WERI-Rb-1 (cell line): ENCODE results near the gene B3GAT2.

Experiments used
- DNase-seq: peaks from one replicate; pipeline ENCODE4 v3.0.0-alpha.2; 2020
- H3K27ac ChIP-seq: fragments of 250-450 bp; sonication (Bioruptor Pico); 2 replicates; pipeline ENCODE4 v1.5.1; 2020; ENCODE audit warnings: mild to moderate bottlenecking, moderate library complexity
- H3K27me3 ChIP-seq: fragments of 250-450 bp; sonication (Bioruptor Pico); 2 replicates; pipeline ENCODE4 v1.5.1; 2021; ENCODE audit warnings: mild to moderate bottlenecking, low read depth, moderate library complexity; ENCODE audit not compliant: insufficient read depth, severe bottlenecking
- H3K36me3 ChIP-seq: fragments of 250-450 bp; sonication (Bioruptor Pico); 2 replicates; pipeline ENCODE4 v1.5.1; 2020; ENCODE audit warnings: mild to moderate bottlenecking, moderate library complexity
- H3K4me3 ChIP-seq: 2 replicates; pipeline ENCODE4 v1.5.1; 2011; ENCODE audit warnings: low read depth, mild to moderate bottlenecking, control low read depth, low read length
- H3K9me3 ChIP-seq: fragments of 250-450 bp; sonication (Bioruptor Pico); 2 replicates; pipeline ENCODE4 v1.5.1; 2021; ENCODE audit warnings: mild to moderate bottlenecking, moderate library complexity; ENCODE audit not compliant: severe bottlenecking
- TF ChIP-seq, protein P1 (sequence below): IDR thresholded peaks from 2 replicates; pipeline ENCODE4 v1.5.1; 2011; ENCODE audit warnings: low read depth, mild to moderate bottlenecking, control low read depth, inconsistent platforms, low read length

The B3GAT2 gene

DNA sequence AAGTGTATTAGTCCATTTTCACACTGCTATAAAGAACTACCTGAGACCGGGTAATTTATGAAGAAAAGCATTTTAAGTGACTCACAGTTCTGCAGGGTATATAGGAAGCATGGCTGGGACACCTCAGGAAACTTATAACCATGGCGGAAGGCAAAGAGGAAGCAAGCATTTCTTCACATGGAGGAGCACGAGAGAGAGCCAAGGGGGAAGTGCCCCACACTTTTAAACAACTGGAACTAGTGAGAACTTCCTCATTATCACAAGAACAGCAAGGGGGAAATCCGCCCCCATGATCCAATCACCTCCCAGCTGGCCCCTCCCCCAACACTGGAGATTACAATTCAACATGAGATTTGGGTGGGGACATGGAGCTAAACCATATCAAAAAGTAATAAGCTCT, 28.3 kb upstream of the B3GAT2 start:
- no peaks in the 10 kb centered on the region for H3K9me3 ChIP-seq
- no peak for DNase-seq
- H3K36me3 ChIP-seq = no peaks in the 10 kb centered on the region
- TF ChIP-seq, protein P1, sequence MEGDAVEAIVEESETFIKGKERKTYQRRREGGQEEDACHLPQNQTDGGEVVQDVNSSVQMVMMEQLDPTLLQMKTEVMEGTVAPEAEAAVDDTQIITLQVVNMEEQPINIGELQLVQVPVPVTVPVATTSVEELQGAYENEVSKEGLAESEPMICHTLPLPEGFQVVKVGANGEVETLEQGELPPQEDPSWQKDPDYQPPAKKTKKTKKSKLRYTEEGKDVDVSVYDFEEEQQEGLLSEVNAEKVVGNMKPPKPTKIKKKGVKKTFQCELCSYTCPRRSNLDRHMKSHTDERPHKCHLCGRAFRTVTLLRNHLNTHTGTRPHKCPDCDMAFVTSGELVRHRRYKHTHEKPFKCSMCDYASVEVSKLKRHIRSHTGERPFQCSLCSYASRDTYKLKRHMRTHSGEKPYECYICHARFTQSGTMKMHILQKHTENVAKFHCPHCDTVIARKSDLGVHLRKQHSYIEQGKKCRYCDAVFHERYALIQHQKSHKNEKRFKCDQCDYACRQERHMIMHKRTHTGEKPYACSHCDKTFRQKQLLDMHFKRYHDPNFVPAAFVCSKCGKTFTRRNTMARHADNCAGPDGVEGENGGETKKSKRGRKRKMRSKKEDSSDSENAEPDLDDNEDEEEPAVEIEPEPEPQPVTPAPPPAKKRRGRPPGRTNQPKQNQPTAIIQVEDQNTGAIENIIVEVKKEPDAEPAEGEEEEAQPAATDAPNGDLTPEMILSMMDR = no peak
- no peak overlapping the region for H3K27ac ChIP-seq
- no peaks in the 10 kb centered on the region for H3K27me3 ChIP-seq
- no peak overlapping the region for H3K4me3 ChIP-seq

DNA sequence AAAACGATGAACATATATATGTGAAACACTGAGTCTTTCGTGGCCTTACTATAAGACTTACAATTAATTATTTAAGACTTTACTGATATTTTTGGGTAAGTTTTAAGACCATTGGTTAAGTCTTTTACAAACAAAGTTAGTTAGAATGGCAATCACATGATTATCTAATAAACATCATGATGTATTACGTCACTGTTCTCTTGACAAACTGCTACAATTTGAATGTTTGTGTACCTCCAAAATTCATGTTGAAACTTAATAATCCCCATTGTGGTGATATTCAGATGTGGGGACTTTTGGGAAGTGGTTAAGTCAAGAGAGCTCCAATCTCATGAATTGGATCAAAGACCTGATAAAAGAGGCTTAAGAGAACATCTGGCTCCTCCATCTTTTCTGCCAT, 25.9 kb upstream of the B3GAT2 start:
- Histone ChIP-seq H3K36me3 (no peaks in the 10 kb centered on the region), H3K27ac (no peak overlapping the region), H3K4me3 (no peak overlapping the region), H3K27me3 (no peaks in the 10 kb centered on the region), H3K9me3 (no peaks in the 10 kb centered on the region)
- TF ChIP-seq, protein P1 = no peak
- no peak for DNase-seq

DNA sequence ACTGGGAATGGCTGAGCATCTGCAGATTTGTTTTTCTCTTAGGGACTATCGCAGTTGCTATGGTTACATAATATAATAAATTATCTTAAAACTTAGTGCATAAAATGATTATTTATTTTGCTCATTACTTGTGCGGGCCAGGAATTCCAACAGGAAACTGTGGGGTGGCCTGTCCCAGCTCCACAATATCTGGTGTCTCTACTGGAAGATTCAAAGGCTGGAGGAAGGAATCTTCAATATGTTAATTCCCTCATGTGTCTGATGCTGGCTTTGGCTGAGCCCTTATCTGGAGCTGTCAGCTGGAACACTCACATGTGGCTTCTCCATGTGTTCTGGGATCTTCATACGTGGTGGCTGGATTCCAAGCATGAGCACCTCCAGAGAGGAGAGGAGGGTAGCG, 23.9 kb upstream of the B3GAT2 start:
- DNase-seq = no peak
- TF ChIP-seq, protein P1 = no peak
- Histone ChIP-seq H3K27me3 (no peaks in the 10 kb centered on the region), H3K9me3 (no peaks in the 10 kb centered on the region), H3K36me3 (no peaks in the 10 kb centered on the region), H3K4me3 (no peak overlapping the region), H3K27ac (no peak overlapping the region)

DNA sequence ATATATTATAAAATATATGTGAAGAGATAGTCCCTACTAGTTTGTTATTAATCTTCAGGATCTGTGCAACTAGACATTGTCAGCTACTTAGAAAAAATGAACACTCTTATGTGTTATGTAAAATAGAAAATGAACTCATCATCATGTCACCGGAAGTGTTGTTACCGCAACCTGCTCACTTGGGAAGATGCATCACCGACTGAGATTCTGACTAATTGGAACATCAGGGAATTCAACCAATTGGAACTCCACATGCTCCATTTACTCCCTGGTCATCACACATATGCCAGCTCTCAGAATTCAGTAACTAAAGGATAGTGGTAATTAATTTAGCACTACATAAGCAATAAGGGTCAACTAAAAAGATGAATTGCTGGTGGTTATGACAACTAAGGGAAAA, 16.7 kb upstream of the B3GAT2 start:
- H3K36me3 ChIP-seq = no peaks in the 10 kb centered on the region
- no peak for DNase-seq

DNA sequence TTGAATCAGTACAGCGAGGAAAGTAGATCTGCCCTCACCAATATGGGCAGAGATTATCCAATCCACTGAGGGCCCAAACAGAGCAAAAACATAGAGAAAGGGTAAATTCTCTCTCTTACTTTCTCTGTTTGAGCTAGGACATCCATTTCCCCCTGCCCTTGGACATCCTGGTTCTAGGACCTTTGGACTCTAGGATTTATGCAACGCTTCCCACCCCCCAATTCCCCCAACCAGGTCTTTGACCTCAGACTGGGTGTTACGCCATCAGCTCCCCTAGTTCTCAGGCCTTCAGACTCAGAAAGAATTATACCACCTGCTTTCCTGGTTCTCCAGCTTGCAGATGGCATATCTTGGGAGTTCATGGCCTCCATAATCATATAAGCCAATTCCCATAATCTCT, 10.2 kb upstream of the B3GAT2 start:
- TF ChIP-seq, protein P1 = no peak
- no peak overlapping the region for H3K4me3 ChIP-seq
- no peak for DNase-seq
- H3K9me3 ChIP-seq = no peaks in the 10 kb centered on the region
- H3K27ac ChIP-seq = no peak overlapping the region
- H3K27me3 ChIP-seq = no peaks in the 10 kb centered on the region
- H3K36me3 ChIP-seq = no peaks in the 10 kb centered on the region

More for the DNA sequence above, 16.7 kb upstream of the B3GAT2 start:
- H3K9me3 ChIP-seq = no peaks in the 10 kb centered on the region
- H3K4me3 ChIP-seq = no peak overlapping the region
- H3K27me3 ChIP-seq = no peaks in the 10 kb centered on the region
- H3K27ac ChIP-seq = no peak overlapping the region
- TF ChIP-seq, protein P1 = no peak

DNA sequence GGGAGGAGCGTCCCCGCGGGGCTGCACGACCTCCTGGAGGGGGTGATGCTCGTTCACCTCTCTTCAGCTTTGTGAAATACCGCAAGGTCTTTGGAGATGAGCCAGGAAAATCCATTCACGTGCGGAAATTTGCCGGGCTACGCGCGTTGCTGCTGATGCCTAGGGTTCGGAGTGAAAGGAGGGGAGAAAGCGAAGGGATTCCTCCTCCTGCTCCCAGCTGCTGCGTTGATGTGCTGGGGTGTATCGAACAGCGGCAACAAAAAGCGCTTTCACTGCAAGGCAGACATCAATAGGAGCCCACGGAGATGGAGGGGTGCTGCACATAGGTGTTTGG, 391 bp upstream of the B3GAT2 start:
- no peaks in the 10 kb centered on the region for H3K9me3 ChIP-seq
- TF ChIP-seq, protein P1 = no peak
- H3K27ac ChIP-seq = no peak overlapping the region
- H3K36me3 ChIP-seq = no peaks in the 10 kb centered on the region
- peak overlapping the region; percentile 71 for H3K4me3 ChIP-seq
- peaks cover 14% of the 10 kb centered on the region for H3K27me3 ChIP-seq
- DNase-seq = no peak
